ENCODE measurements around the gene RASSF6. TPM values are rescaled to one million over a fixed set of nuclear protein-coding genes. Genes with fewer than 3 reads are reported as not detected.
A peak's percentile ranks its signal among the peaks of the same experiment; 100 is the strongest.
"Not testable (repeated sequence)": the region's sequence is repeated elsewhere in the genome, so short reads cannot be mapped to it uniquely, and the experiment has no call there.

RASSF6 gene
- polyA plus RNA-seq, 1 donor from 2014 or later = not detected

DNA sequence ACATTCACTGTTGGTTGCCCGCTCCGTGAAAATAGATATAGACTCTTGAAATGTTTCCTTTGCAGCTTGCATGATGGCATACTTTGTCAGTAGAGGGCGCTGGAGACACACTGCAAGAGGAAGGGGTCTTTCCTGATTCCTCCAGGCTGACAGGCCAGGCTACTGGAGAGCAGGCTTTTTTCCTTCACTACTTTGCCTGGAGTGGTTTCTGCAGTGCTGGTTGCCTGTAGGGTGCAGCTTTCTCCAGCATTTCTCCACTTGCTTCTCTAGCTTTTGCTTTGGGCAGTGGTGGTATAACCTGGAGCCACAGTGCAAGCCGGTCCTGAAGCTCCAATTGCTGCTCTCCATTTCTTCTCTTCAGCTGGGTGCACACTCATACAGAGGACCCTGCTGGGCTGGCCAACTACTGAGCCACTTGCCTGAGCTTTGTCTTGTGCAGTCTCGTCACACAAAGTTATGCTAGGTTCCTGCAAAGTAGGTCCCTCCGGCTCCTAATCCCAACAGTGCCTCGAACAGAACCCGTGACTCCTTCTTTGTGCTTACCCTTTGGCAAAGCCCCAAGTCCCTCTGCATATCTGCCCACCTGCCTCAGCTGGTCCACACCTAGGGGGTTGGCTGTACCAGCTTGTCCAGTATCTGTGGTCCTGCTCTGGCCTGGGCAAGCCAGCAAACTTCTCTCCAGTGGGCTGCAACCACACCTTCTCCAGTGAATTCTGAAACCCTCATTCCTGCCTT lies 46.3 kb downstream of the RASSF6 start:
- H3K4me2 ChIP-seq (ENCODE audit: low read length) = no peak overlapping the region
- no peaks in the 10 kb centered on the region for H3F3A ChIP-seq (ENCODE audit: insufficient read depth, low read length, poor library complexity, severe bottlenecking)
- H3K4me3 ChIP-seq (ENCODE audit: low read length) = no peak overlapping the region
- no peak overlapping the region for H2AFZ ChIP-seq (ENCODE audit: low read depth, low read length)
- H4K20me1 ChIP-seq (ENCODE audit: insufficient read depth) = no peaks in the 10 kb centered on the region
- no peak overlapping the region for H3K27ac ChIP-seq (ENCODE audit: low read length)
- no peaks in the 10 kb centered on the region for H3K9me3 ChIP-seq (ENCODE audit: low read length)
- H3K27me3 ChIP-seq (ENCODE audit: insufficient read depth, low read depth, low read length) = no peaks in the 10 kb centered on the region
- H3K9me2 ChIP-seq (ENCODE audit: insufficient read depth, low read length) = no peaks in the 10 kb centered on the region
- no peaks in the 10 kb centered on the region for H3K36me3 ChIP-seq (ENCODE audit: insufficient read depth, low read length)
- TF ChIP-seq, protein P1, sequence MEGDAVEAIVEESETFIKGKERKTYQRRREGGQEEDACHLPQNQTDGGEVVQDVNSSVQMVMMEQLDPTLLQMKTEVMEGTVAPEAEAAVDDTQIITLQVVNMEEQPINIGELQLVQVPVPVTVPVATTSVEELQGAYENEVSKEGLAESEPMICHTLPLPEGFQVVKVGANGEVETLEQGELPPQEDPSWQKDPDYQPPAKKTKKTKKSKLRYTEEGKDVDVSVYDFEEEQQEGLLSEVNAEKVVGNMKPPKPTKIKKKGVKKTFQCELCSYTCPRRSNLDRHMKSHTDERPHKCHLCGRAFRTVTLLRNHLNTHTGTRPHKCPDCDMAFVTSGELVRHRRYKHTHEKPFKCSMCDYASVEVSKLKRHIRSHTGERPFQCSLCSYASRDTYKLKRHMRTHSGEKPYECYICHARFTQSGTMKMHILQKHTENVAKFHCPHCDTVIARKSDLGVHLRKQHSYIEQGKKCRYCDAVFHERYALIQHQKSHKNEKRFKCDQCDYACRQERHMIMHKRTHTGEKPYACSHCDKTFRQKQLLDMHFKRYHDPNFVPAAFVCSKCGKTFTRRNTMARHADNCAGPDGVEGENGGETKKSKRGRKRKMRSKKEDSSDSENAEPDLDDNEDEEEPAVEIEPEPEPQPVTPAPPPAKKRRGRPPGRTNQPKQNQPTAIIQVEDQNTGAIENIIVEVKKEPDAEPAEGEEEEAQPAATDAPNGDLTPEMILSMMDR (IDR thresholded peaks at IDR 0.05; ENCODE audit: poor library complexity, severe bottlenecking) = peak; percentile 64
- TF ChIP-seq POLR2AphosphoS5 (IDR thresholded peaks at IDR 0.05) (no peak), RAD21 (conservative IDR thresholded peaks at IDR 0.05) (peak; percentile 61), SMC3 (conservative IDR thresholded peaks at IDR 0.05; ENCODE audit: poor library complexity) (peak; percentile 55)
- no peaks in the 10 kb centered on the region for H3K79me2 ChIP-seq (replicated peaks; ENCODE audit: insufficient read depth, low read length)
- H3K9ac ChIP-seq (ENCODE audit: low read length) = no peak overlapping the region

DNA sequence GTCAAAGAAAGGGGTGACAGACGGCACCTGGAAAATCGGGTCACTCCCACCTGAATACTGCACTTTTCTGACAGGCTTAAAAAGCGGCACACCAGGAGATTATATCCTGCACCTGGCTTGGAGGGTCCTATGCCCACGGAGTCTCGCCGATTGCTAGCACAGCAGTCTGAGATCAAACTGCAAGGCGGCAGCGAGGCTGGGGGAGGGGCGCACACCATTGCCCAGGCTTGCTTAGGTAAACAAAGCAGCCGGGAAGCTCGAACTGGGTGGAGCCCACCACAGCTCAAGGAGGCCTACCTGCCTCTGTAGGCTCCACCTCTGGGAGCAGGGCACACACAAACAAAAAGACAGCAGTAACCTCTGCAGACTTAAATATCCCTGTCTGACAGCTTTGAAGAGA lies 69.4 kb downstream of the RASSF6 start:
- not testable (repeated sequence) for H2AFZ ChIP-seq (ENCODE audit: low read depth, low read length); H3K9ac ChIP-seq (ENCODE audit: low read length); H3K36me3 ChIP-seq (ENCODE audit: insufficient read depth, low read length); H3K9me2 ChIP-seq (ENCODE audit: insufficient read depth, low read length); H3K4me2 ChIP-seq (ENCODE audit: low read length); H3K4me3 ChIP-seq (ENCODE audit: low read length); H3K27ac ChIP-seq (ENCODE audit: low read length); H3F3A ChIP-seq (ENCODE audit: insufficient read depth, low read length, poor library complexity, severe bottlenecking); H3K79me2 ChIP-seq (replicated peaks; ENCODE audit: insufficient read depth, low read length); H3K9me3 ChIP-seq (ENCODE audit: low read length); H3K27me3 ChIP-seq (ENCODE audit: insufficient read depth, low read depth, low read length); H4K20me1 ChIP-seq (ENCODE audit: insufficient read depth)

DNA sequence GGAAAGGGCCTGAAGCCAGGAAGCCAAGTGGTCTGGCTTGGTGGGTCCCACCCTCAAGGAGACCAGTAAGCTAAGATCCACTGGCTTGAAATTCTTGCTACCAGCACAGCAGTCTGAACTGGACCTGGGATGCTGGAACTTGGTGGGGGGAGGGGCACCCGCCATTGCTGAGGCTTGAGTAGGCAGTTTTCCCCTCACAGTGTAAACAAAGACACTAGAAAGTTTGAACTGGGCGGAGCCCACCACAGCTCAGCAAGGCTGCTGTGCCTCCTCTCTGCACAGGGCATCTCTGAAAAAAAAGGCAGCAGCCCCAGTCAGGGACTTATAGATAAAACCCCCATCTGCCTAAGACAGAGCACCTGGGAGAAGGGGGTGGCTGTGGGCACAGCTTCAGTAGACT lies 75.6 kb downstream of the RASSF6 start:
- Histone ChIP-seq H3K79me2 (replicated peaks; ENCODE audit: insufficient read depth, low read length) (no peaks in the 10 kb centered on the region), H3K9me3 (ENCODE audit: low read length) (no peaks in the 10 kb centered on the region), H3K9ac (ENCODE audit: low read length) (no peak overlapping the region), H3K4me2 (ENCODE audit: low read length) (no peak overlapping the region), H3K27me3 (ENCODE audit: insufficient read depth, low read depth, low read length) (no peaks in the 10 kb centered on the region), H2AFZ (ENCODE audit: low read depth, low read length) (no peak overlapping the region), H3F3A (ENCODE audit: insufficient read depth, low read length, poor library complexity, severe bottlenecking) (no peaks in the 10 kb centered on the region), H3K4me3 (ENCODE audit: low read length) (no peak overlapping the region), H3K9me2 (ENCODE audit: insufficient read depth, low read length) (no peaks in the 10 kb centered on the region), H3K27ac (ENCODE audit: low read length) (no peak overlapping the region), H4K20me1 (ENCODE audit: insufficient read depth) (no peaks in the 10 kb centered on the region), H3K36me3 (ENCODE audit: insufficient read depth, low read length) (no peaks in the 10 kb centered on the region)
- TF ChIP-seq, protein P2, sequence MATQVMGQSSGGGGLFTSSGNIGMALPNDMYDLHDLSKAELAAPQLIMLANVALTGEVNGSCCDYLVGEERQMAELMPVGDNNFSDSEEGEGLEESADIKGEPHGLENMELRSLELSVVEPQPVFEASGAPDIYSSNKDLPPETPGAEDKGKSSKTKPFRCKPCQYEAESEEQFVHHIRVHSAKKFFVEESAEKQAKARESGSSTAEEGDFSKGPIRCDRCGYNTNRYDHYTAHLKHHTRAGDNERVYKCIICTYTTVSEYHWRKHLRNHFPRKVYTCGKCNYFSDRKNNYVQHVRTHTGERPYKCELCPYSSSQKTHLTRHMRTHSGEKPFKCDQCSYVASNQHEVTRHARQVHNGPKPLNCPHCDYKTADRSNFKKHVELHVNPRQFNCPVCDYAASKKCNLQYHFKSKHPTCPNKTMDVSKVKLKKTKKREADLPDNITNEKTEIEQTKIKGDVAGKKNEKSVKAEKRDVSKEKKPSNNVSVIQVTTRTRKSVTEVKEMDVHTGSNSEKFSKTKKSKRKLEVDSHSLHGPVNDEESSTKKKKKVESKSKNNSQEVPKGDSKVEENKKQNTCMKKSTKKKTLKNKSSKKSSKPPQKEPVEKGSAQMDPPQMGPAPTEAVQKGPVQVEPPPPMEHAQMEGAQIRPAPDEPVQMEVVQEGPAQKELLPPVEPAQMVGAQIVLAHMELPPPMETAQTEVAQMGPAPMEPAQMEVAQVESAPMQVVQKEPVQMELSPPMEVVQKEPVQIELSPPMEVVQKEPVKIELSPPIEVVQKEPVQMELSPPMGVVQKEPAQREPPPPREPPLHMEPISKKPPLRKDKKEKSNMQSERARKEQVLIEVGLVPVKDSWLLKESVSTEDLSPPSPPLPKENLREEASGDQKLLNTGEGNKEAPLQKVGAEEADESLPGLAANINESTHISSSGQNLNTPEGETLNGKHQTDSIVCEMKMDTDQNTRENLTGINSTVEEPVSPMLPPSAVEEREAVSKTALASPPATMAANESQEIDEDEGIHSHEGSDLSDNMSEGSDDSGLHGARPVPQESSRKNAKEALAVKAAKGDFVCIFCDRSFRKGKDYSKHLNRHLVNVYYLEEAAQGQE (IDR thresholded peaks at IDR 0.05; ENCODE audit: borderline replicate concordance) = no peak
- TF ChIP-seq RAD21 (conservative IDR thresholded peaks at IDR 0.05) (no peak), EP300 (conservative IDR thresholded peaks at IDR 0.05; ENCODE audit: poor library complexity, severe bottlenecking) (no peak), EZH2 (IDR thresholded peaks at IDR 0.05; ENCODE audit: borderline replicate concordance, insufficient read depth, low read length, poor library complexity, severe bottlenecking) (no peak), MXI1 (conservative IDR thresholded peaks at IDR 0.05; ENCODE audit: poor library complexity, severe bottlenecking) (no peak), POLR2AphosphoS5 (IDR thresholded peaks at IDR 0.05) (no peak), SMC3 (conservative IDR thresholded peaks at IDR 0.05; ENCODE audit: poor library complexity) (no peak), TAF1 (IDR thresholded peaks at IDR 0.05; ENCODE audit: low read depth) (no peak)
- TF ChIP-seq, protein P1 (IDR thresholded peaks at IDR 0.05; ENCODE audit: poor library complexity, severe bottlenecking) = no peak
